NCI-H1930 (cell line): Measurements from ENCODE around the gene SUGP1.

Source experiments
- DNase-seq, 2 experiments: peaks; one replicate each; lab custom pipeline; 2025; lab: John Stamatoyannopoulos, UW

SUGP1 gene

DNA sequence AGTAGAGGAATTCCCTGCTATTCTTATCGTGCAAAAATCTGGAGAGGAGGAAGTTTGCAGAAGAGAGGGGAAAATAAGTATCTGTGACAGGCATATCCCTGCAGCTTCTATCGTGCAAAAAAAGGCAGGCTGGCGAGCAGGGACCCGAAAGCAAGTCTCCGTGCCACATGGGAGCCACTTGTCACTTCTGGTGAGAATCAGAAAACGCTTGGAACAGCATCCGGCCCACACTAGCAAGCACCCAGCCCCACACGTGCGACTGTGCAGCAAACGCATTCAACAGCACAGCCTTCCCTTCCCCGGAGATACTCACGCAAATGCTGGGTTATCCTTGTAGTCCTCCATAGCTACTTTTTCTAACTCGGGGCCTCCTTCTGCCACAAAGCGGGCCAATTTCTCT is 16.9 kb downstream of the SUGP1 start:
- no peak for DNase-seq

DNA sequence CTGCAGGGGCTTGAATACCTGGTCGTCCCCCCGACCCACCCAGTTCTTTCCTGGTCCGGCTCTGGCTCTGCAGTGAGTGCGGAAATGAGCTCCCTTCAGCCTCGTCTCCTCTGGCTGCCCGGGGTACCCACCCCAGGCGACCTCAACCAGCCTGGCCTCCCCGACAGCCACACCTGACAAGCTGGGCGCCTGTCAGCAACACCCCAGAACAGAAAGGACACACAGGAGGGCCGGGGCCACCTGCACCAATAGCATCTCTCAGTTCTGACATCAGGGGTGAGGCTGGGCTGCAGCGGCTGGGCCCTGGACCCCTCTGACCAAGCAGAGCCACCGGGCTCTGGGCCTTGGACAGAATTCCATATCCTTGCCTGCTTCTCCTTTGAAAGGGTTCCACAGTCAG is 19.7 kb downstream of the SUGP1 start:
- no peak for DNase-seq

DNA sequence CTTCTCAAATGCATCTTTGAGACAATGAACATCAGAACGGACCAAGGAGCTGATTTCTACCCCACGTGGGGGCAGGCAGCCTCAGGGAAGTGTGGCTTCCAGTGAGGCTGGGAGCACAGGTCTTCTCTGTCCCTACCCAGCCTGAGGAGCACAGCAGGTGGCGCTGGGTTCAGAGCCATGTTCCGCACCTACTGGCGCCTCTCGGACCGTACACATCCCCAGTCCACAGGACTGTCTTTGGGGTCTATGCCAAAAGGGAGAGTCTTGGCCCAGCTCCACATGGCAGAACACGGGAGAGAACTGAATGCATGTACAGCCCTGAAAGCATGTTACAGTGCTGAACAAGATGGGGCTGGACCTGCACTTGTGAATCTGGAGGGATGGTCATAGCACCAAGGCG is 22.6 kb downstream of the SUGP1 start:
- no peak for DNase-seq

DNA sequence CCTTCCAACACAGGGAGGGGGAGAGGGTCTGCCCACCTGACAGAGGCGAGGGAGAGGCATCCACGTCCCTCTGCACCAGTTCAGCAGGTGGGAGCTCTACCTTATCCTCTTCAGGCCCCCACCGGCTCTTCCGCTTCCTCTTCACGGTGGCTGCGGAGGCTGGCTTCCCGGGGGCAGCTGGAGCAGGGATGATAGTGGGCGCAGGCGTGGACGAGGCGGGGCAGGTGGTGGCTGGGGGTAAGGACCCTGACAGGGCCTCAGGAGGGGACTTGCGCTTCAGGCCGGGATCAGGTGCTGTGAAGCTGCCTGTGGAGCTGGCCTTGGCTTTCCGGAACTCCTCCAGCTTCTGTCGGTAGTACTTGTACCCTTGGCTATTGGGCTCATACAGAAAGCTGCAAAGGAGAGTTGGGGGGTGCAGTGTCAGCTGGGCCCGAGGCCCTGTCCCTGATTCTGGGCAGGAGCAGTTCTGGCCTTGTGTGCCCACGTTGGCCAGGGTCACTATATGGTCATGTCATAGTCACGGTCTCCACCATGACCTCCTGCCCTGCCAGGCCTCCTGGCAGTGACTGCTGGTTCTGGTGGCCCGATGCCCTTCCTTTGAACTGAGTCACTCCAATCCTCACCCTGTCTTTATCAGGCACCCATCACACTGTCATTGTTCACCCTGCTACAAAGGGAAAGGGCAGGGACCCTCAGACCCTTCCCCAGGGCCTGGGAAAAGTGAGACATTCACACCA is 23.2 kb downstream of the SUGP1 start:
- DNase-seq = no peak

DNA sequence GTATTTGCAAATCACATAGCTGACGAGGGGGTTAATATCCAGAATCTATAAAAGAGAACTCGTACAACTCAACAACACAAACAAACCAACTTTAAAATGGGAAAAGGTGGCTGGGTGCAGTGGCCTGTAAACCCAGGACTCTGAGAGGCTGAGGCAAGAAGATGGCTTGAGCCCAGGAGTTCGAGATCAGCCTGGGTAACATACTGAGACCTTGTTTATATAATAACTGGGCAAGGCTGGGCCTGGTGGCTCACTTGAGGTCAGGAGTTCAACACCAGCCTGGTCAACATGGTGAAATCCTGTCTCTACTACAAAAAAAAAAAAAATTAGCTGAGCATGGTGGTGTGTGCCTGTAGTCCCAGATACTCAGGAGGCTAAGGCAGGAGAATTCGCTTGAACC is 25.4 kb downstream of the SUGP1 start:
- DNase-seq = no peak

DNA sequence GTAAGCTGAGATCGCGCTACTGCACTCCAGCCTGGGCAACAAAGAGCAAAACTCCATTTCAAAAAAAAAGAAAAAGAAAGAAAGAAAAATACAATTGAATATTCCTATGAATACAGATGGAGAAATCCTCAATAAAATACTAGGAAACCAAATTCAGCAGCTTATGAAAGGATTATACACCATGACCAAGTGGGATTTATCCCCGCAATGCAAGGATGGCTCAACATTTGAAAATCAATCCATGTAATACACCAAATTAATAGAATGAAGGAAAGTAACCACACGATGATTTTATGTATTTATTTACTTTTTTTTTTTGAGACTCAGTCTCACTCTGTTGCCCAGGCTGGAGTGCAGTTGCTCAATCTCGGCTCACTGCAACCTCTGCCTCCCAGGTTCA is 27.7 kb downstream of the SUGP1 start:
- no peak for DNase-seq

DNA sequence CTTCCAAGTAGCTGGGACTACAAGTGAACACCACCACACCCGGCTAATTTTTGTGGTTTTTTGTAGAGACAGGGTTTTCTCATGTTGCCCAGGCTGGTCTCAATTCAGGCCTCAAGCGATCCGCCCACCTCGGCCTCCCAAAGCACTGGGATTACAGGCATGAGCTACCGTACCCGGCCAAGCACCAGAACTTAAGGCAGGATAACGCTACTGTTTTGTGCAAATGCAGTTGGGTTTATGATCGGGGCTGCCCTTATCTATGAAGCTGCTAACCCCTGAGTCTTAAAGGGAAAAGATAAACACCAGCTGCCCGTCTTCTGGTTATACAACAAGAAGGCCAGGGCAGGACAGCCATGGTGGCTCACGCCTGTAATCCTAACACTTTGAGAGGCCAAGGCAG is 34.6 kb downstream of the SUGP1 start:
- DNase-seq = no peak

DNA sequence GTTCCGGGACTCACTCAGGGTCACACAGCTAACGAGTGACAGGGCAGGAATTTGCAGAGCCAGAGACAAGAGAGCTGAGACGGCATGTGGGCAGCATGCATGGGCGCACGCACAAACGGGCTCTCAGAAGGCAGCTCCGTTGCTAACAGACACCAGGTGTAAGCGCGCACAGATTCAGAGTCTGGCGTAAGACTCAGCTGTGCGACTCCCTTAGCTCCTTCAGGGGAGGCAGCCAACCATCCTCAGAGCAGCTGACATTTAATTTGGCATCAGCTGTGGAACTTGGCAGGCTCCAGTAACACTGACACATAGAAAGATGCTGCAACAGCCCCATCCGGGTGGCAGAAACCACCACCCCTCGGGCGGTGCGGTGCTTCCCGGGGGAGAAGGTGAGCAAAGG is 39.7 kb downstream of the SUGP1 start:
- no peak for DNase-seq

DNA sequence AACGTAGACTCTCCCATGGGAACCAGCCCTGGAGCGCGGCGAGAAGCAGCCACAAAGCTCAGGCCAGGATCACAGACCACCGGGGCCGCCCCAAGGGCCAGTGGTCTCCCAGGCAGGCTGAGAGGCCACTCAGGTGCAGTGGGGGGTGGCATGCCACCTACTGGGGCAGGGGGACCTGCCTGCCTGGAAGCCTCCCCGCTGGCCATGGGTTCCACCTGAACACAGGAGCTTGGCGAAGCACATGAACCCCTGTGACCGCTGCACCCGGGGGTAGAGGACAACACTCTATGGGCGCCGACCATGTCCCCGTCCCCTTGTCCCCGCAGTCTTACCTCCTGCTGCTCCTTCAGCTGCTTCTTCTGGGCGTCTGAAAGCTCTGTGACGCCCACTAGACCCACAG is 40.5 kb downstream of the SUGP1 start:
- DNase-seq = no peak

DNA sequence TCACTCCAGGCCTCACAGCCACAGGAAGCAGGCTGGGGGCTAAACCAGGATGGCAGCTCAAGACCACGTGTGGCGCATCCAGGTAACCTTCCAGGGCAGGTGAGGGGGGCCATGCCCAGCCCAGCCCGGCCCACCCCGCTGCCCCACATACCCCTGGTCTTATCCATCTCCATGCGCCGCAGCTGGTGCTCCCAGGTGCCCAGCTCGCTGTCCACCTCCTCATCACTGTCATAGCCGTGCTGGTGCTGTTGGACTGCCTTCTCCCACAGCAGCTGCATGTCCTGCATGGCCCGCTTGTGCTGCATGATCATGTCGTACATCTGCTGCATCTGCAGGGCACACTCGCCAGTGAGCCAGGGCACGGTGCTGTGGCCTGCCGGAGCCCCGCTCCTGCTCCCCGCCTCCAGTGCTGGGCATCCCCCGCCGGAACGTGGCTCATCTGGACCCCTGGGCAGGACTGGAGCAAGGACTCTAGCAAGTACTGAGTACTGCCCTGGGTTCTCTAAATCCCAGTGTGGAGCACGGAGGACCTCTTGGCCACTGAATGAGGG is 41.2 kb downstream of the SUGP1 start:
- DNase-seq = no peak

DNA sequence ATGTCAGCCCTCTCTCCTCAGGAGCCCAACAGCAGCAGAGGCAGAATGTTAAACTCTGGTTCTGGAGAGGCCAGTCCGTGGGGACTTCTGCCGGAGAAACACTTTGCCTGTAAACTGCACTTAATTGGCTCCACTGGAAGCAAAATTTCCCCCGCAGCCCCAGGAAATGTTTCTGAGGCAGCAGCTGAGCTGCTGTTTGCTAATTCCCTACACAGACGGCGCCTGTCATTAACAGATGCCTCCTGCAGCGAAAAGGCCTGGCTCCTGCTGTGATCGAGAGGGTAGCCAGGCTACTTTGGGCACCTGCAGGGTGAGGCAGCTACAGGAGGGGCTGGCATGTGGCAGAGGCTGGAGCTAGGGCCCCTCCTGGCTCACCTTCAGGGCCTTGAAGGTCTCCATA is 42.0 kb downstream of the SUGP1 start:
- no peak for DNase-seq

DNA sequence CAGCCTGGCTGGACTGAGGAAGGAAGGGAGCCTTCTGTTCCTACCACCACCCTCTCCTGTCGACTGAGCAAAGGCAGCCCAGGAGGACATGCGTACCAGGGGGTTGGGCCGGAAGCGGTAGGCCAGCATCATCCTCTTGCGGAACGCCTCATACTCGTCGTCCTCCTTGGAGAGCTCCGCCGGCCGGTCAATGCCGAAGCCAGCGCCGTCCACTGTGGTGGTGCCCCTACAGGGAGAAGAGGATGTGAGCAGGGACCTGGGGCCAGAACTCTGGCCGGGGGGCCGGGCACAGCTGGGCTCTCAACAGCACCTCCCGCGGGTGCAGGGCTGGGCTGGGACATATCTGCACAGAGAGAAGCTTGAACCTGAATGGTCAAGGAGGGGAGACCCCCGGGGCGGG is 43.5 kb downstream of the SUGP1 start:
- no peak for DNase-seq

DNA sequence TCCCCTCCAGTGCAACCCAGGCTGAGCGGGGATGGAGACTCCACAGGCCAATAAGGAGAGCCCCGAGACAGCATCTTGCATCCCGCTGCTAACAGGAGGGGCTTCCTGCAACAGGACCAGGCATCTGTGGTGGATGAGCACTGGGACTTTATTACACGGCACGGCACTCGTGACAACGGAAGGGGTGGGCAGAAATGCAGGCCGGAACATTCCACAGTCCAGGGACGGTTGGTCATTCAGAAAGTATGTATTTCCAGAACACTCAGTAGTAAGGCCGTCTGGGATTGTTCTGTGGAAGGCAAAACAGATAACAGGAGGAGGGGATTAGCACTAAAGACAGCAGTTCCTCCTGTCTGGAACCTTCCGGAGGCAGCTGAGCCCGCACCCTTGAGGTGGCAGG is 43.9 kb downstream of the SUGP1 start:
- no peak for DNase-seq

DNA sequence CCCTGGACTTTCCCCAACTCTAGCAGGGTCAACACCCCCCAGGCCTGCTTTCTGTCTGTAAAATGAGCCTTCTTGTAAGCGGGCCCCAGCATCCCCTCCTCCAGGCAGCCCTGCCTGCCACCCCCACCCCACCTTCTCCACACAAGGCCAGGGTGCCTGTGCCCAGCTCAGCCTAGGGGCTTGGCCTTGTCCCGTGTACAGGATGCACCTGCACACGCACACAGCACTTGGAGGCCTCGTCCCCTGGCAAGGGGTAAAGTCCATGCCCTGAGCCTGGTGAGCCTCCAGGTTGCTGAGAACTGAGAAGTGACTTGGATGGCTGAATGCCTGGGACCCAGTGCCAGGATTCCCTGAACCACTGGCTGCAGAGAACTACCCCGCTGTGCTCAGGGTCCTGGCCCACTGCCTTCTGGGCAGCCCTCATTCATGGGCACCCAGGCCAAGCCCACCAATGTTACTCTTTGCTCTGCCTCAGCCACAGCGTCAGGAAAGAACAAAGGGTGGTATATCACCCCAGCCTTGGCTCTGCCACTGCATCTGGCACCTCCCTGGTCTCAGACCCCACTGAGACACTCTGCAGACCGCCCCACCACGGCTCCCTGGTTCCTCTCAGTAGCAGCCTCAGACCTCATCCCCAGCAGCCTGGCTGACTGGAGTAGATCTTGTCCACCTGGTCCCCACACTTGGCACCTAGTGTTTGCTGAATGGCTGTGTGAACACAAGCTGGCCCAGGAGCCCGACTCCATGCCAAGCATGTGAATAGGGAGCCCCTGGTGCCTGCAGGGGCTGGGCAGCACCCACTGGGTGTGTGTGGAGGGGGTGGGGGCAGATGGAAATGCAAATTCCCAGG is 45.4 kb downstream of the SUGP1 start:
- DNase-seq = no peak

DNA sequence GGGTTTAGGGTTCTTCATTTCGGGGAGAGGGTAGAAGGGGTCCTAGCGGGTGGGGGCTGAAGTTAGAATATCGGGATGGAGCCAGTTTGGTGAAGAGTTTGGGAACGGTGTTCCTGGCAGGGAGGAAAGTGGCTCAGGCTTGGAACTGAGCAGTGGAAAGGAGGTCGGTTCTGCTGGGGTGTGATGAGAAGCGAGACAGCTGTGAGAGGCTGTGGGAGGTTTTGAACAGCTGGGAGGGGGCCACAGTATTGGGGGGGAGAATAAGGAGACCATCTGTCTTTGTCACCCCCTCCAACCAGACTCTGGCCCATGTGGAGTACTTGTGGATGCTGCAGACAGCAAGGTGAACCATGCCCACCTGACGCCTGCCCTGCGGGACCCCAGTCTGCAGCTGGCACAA is 46.2 kb downstream of the SUGP1 start:
- DNase-seq = no peak

DNA sequence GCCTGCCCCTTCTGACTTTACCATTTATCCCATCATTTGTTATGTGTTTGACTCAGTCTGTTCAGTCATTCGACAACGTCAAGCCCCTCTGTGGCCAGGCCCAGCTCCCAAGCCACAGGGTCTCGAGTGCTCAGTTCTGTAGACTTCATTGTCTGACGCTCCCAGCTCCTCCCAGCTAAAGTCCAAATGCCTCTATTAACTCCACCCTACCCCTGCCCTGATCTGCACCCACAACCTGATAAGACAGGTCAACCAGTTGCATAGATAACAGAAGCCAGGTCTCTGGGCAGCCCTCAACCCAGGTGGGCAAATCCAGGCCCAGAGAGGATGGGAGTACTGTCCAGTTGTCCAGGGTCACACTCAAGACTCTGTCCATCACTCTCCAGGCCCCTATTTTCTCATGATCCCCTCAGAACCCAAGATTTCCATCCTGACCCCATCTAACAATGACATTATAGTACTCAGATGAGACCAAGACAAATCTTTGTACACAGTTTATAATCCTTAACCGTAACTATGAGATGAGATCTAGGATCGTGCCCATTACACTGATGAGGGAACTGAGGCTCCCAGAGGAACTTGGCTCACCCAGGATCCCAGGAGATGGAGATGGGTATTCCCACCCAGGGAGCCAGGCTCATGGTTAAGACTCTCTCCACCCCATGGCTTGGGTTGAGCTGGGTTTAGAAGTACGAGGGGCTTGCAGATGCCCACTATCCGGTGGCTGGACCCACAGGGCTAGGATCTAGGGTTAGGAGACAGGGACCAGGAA is 48.3 kb downstream of the SUGP1 start:
- DNase-seq = no peak

DNA sequence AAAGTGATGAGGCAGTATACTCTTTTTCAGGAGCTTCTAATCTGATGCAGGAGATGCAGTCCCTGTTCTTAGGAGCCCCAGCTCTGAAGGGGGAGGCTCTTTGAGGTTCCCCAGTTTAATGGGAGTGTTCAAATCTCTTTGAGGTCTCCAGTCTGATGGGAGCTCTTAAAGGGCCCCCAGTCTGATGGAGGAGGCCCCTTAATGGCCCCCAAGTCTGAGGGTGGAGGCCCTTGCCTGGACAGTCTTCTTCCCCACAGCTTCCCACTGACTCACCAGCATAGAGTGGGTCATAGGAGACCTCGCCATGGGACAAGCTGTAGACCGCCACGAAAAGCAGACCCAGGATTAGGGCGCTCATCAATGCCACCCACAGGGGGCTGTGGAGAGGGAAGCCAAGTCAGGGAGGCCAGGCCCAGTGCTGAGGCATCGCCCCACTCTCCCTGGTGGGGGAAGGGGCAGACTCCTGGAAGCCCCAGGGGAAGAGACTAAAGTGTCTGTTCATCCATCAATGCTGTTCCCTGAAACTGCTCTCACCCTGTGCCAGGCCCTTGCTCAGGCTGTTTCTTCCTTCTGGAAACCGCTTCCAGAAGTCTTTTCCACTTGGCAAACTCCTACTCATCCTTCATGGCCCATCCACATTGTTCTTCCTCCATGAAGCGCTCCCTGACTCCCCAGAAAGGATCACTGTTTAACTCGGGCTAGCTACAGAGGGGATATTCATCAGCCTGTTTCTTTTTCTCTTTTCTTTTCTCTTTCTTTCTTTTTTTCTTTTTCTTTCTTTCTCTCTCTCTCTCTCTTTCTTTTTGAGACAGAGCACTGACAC is 49.3 kb downstream of the SUGP1 start:
- no peak for DNase-seq

DNA sequence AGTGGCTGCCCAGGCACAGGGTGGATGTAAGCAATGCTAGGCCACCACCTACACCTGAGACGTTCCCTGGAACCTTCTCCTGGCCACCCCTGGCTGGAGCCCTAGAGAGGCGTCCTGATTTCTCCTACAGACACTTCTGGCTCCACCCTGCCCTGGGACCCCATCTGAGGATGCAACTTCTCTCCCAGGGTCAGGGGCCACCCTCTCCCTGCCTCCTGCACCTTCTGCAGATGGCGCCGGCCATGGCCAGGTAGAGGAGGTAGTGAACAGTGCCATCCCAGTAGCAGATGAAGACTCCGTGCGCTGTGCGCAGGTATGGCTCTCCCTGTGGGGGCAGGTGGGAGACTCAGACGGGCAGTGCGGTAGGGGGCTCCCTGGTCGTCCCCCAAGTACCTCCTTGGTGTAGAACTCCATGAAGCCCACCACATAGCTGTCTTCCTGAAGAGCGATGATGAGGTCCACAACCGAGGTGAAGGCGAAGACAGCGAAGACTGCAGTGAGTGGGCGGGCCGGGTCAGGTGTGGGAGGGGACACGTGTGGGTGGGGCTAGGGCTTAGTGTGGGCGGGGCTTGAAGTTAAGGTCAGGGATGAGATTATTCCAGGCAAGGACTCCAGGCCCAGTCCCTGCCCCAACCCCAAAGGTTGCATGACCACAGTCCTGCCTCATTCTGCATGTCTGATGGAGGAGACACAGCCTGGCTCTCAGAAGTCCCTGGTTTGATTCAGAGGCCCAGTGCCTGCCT is 50.2 kb downstream of the SUGP1 start:
- no peak for DNase-seq

DNA sequence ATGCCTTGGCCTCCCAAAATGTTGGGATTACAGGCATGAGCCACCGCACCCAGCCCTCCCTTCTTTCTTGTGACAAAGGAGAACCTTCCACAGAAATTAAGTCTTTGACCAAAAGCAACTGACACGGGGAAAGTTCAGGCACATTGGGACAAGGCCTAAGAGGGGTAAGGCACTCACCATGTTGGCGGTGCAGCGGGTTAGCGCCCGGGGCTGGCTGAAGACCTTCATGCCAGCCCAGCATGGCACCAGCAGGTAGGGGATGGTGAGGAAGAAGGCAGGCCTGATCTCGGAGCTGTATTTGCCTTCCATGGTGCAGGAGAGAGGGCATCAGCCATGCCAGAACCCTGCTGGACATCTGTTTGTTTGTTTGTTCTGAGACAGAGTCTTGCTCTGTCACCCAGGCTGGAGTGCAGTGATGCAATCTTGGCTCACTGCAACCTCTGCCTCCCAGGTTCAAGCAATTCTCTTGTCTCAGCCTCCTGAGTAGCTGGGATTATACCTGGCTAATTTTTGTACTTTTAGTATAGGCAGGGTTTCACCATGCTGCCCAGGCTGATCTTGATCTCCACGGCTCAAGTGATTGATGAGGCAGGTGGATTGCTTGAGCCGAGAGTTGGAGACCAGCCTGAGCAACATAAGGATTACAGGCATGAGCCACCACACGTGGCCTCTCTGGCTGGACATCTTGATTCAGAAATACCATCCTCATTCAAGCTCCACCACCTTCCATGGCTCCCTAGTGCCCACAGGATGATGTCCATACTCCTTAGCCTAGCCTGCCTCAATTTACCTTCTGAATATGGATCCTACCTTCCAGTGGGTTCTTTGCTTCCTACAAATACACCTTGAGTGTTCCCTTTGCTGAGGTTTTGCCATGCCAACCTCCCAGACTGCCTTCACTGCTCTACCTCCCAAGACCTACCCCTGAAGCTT is 51.6 kb downstream of the SUGP1 start:
- no peak for DNase-seq

DNA sequence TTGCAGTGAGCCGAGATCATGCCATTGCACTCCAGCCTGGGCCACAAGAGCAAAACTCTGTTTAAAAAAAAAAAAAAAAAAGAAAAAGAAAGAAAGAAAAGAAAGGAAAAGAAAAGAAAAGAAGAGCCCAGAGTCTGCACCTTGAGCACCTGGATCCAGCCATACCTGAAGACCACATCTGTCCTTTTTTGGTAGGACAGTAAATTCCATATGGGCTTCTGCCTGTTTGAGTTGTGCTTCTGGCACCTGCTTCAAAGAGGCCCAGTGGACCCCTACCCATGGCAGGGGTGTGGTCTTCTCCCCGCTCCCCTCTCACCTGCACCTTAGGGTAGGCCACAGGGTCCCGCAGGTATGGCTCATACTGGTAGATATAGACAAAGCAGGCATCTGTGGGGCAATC is 53.0 kb downstream of the SUGP1 start:
- DNase-seq = no peak
